Measurements from ENCODE around the gene TSPAN18. TPM values are rescaled to one million over a fixed set of nuclear protein-coding genes. Genes with fewer than 3 reads are reported as not detected.
"Not testable (repeated sequence)": the region's sequence is repeated elsewhere in the genome, so short reads cannot be mapped to it uniquely, and the experiment has no call there.

TSPAN18 gene
- total and polyA plus RNA-seq, 3 donors from 2014 or later, result 2.1 to 11.1 (median 5.0) TPM

DNA sequence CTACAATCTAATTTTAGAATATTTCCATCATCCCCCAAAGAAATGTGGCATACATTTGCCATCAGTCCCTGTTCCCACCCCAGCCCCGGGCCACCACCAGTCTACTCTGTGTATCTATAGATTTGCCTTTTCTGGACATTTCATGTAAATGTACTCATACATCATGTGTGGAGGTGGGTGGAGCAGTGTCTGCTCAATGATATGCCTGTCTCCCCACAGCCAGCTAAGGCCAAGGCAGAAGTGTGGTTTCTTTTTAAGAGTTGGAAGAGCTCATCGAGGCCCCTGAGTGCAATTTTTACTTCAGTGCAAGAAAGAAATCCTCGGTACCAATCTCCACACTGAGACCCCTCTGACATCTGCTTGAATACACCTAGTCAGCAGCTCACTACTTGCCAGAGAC is 143.4 kb downstream of the TSPAN18 start:
- no peak for DNase-seq
- H3K27me3 ChIP-seq, result no peaks in the 10 kb centered on the region
- no peaks in the 10 kb centered on the region for H3K36me3 ChIP-seq (ENCODE audit: low read depth, missing control alignments)
- intact Hi-C loops (cut with DNase I; ENCODE audit: low total_unique reads), result no loop called here
- H3K4me3 ChIP-seq, result no peak overlapping the region
- no peaks in the 10 kb centered on the region for H3K9me3 ChIP-seq
- TF ChIP-seq, protein P1, sequence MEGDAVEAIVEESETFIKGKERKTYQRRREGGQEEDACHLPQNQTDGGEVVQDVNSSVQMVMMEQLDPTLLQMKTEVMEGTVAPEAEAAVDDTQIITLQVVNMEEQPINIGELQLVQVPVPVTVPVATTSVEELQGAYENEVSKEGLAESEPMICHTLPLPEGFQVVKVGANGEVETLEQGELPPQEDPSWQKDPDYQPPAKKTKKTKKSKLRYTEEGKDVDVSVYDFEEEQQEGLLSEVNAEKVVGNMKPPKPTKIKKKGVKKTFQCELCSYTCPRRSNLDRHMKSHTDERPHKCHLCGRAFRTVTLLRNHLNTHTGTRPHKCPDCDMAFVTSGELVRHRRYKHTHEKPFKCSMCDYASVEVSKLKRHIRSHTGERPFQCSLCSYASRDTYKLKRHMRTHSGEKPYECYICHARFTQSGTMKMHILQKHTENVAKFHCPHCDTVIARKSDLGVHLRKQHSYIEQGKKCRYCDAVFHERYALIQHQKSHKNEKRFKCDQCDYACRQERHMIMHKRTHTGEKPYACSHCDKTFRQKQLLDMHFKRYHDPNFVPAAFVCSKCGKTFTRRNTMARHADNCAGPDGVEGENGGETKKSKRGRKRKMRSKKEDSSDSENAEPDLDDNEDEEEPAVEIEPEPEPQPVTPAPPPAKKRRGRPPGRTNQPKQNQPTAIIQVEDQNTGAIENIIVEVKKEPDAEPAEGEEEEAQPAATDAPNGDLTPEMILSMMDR (IDR thresholded peaks at IDR 0.05), result no peak
- TF ChIP-seq POLR2A (IDR thresholded peaks at IDR 0.05), result no peak
- H3K4me1 ChIP-seq, result no peaks in the 10 kb centered on the region
- 73 to 90% methylated on average over 3 of the region's 3 CpGs for WGBS, 2 donors
- H3K27ac ChIP-seq, result no peak overlapping the region

DNA sequence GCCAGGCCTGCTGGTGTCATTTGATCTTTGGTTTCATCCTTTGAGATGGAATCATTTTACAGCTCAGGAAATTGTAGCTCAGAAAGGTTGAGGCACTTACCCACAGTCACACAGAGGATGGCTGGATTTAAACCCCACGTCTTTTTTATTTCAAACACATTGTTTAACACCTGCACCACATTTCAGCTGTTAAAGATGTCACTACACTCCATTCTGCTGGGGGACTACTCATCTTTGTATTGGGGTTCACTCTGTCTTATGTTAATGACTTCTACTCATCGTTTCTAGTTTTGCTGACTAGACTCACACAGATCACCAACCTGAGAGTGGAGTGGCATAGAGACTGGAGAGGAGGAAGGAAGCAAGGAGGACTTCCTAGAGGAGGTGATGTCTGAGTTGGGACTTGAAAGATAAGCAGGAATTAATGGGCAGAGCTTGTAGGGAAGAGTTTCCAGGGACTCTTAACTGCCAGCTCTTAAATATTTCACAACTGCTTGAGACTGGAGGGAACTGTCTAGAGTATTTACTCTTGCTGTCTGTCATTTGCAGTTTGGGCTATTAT is 143.9 kb downstream of the TSPAN18 start:
- TF ChIP-seq, protein P1 (IDR thresholded peaks at IDR 0.05), result no peak
- TF ChIP-seq POLR2A (IDR thresholded peaks at IDR 0.05), result no peak
- no peak overlapping the region for H3K4me3 ChIP-seq
- H3K36me3 ChIP-seq (ENCODE audit: low read depth, missing control alignments), result no peaks in the 10 kb centered on the region
- no peaks in the 10 kb centered on the region for H3K9me3 ChIP-seq
- intact Hi-C loops (cut with DNase I; ENCODE audit: low total_unique reads), result no loop called here
- H3K27ac ChIP-seq, result no peak overlapping the region
- H3K4me1 ChIP-seq, result no peaks in the 10 kb centered on the region
- no peak for DNase-seq
- H3K27me3 ChIP-seq, result no peaks in the 10 kb centered on the region
- WGBS, 2 donors, result 92 to 93% methylated on average over 2 of the region's 2 CpGs

DNA sequence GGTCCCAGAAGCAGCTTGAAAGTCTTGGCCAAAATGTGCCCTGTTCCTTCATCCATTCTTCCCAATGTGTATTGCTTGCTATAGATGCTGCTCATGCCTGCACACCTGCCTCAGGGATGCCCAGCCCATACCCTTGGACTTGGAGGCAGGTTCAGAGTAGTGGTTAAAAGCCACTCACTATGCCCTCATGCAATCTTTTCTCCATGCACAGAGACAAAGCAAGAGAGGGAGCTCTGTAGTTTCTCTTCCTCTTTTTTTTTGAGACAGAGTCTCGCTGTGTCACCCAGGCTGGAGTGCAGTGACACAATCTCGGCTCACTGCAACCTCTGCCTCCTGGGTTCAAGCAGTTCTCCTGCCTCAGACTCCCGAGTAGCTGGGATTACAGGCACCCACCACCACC is 144.9 kb downstream of the TSPAN18 start:
- intact Hi-C loops (cut with DNase I; ENCODE audit: low total_unique reads); H3K27me3 ChIP-seq; H3K9me3 ChIP-seq; H3K4me3 ChIP-seq; H3K27ac ChIP-seq; H3K36me3 ChIP-seq (ENCODE audit: low read depth, missing control alignments); DNase-seq; H3K4me1 ChIP-seq: not testable (repeated sequence)
- 89 to 95% methylated on average over 2 to 3 of the region's 3 CpGs for WGBS, 2 donors

DNA sequence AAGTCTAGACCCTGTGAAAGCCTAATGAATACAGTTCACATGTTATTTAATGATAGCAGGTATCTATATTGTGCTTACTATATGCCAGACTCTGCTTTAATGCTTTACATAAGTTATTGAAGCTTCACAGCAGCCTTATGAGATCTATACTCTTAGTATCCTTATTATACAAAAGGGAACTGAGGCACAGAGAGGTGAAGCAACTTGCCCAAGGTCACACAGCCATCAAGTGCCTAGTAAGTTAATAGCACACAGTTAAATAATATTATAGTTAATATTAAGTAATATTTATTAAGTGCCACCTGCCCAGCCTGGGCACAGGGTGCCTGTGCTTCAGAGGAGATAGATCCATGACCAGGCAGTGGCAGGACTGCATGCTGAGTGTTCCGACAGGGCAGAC is 145.8 kb downstream of the TSPAN18 start:
- TF ChIP-seq, protein P1 (IDR thresholded peaks at IDR 0.05), result no peak
- TF ChIP-seq POLR2A (IDR thresholded peaks at IDR 0.05), result no peak
- Histone ChIP-seq H3K36me3 (ENCODE audit: low read depth, missing control alignments) (no peaks in the 10 kb centered on the region), H3K4me3 (no peak overlapping the region), H3K9me3 (no peaks in the 10 kb centered on the region), H3K27ac (no peak overlapping the region), H3K27me3 (no peaks in the 10 kb centered on the region), H3K4me1 (no peaks in the 10 kb centered on the region)
- intact Hi-C loops (cut with DNase I; ENCODE audit: low total_unique reads), result no loop called here
- 89 to 100% methylated on average over 1 of the region's 1 CpG for WGBS, 2 donors
- no peak for DNase-seq

DNA sequence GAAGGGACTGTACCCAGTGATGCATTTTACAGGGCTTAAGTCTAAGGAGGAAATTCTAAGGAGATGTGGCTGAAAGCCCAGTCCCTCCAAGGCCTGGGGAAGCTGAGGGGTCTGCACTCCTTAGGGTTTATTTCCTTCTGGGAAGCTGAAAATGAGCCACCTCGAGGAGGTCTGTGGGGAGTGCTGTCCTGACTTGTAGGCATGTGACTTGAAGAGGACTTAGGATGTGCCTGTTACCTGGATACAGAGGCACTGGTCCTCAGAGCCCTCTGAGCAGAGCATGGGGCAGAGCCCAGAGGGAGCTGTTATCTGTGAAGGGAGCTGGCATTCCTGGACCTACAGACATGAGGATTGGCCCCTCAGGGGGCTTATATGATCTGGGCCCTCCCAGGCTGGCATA is 146.8 kb downstream of the TSPAN18 start:
- TF ChIP-seq, protein P1 (IDR thresholded peaks at IDR 0.05), result no peak
- TF ChIP-seq POLR2A (IDR thresholded peaks at IDR 0.05), result no peak
- H3K9me3 ChIP-seq, result no peaks in the 10 kb centered on the region
- no peaks in the 10 kb centered on the region for H3K4me1 ChIP-seq
- no peaks in the 10 kb centered on the region for H3K27me3 ChIP-seq
- H3K36me3 ChIP-seq (ENCODE audit: low read depth, missing control alignments), result no peaks in the 10 kb centered on the region
- no peak for DNase-seq
- H3K27ac ChIP-seq, result no peak overlapping the region
- no peak overlapping the region for H3K4me3 ChIP-seq
- 40 to 43% methylated on average over 1 of the region's 1 CpG for whole genome bisulfite sequencing, 2 donors
- intact Hi-C loops (cut with DNase I; ENCODE audit: low total_unique reads), result no loop called here
